Melanocyte of skin (primary cell): ENCODE data around the gene LRRC36. TPM values are rescaled to one million over a fixed set of nuclear protein-coding genes. Genes with fewer than 3 reads are reported as not detected.

Experiments
- small RNA-seq, 2 donors: library from RNA; depleted of rRNA; stranded (forward); fragments of <200 nt; gene quantifications; one replicate each; pipeline ENCODE3, GENCODE V24; 2012
- total RNA-seq, 2 donors: library from RNA; depleted of rRNA; stranded (reverse); fragments of >200 nt; gene quantifications; 2 replicates each; pipeline ENCODE4 v1.2.3, GENCODE V29; 2012

Gene LRRC36
- total RNA-seq, result under 1 TPM in 1 of 2 donors, not detected in 1; 0.34 TPM

GRCh38 chr16:67326472-67327309 lies at the start of gene LRRC36, which contains the start of gene KCTD19:
TSS of gene LRRC36 (plus strand) at chr16:67326815. CDS start at chr16:67326863, 48 bp downstream.
TSS of gene KCTD19 (minus strand) at chr16:67326741. CDS start at chr16:67326707, 34 bp downstream.

GRCh38 chr16:67279296-67280089 lies 47.1 kb upstream of the LRRC36 start, which contains the start of gene PLEKHG4:
TSS of gene PLEKHG4 (plus strand) at chr16:67279532. CDS start at chr16:67280045, 513 bp downstream.

GRCh38 chr16:67393111-67393787 lies 66.6 kb downstream of the LRRC36 start, which contains the start of gene TPPP3:
TSS of gene TPPP3 (minus strand) at chr16:67393498. CDS start at chr16:67391111, 2,387 bp downstream.

GRCh38 chr16:67415872-67416793 lies 89.5 kb downstream of the LRRC36 start, which contains the start of gene ZDHHC1:
TSS of gene ZDHHC1 (minus strand) at chr16:67416477. CDS start at chr16:67407775, 8,702 bp downstream.

GRCh38 chr16:67430977-67431774 lies 104.6 kb downstream of the LRRC36 start, which contains the start of gene HSD11B2:
TSS of gene HSD11B2 (plus strand) at chr16:67431121. CDS start at chr16:67431249, 128 bp downstream.

Small RNA genes lying within 50 kb of the gene (small RNA-seq; reads per million reads assigned to genes)
- gene RNU1-123P, result 0 reads per million in 2 donors

Other genes starting within 250 kb of the LRRC36 start
- gene PHAF1, start 216.9 kb upstream of the LRRC36 start, total RNA-seq, result 10 to 100 TPM; 16.5 to 17.3 TPM
- gene B3GNT9, start 175.8 kb upstream of the LRRC36 start, total RNA-seq, result 10 to 100 TPM; 11.3 to 14.8 TPM
- 10 to 100 TPM; 23.1 to 24.0 TPM for gene TRADD, start 166.9 kb upstream of the LRRC36 start, total RNA-seq
- gene FBXL8, start 166.9 kb upstream of the LRRC36 start, total RNA-seq, result 10 to 100 TPM; 11.3 to 13.8 TPM
- gene HSF4, start 162.1 kb upstream of the LRRC36 start, total RNA-seq, result 10 to 100 TPM; 27.6 to 66.4 TPM
- gene NOL3, start 156.3 kb upstream of the LRRC36 start, total RNA-seq, result 10 to 100 TPM; 11.7 to 13.3 TPM
- 10 to 100 TPM; 16.0 to 16.2 TPM for gene MATCAP1, start 142.9 kb upstream of the LRRC36 start, total RNA-seq
- gene EXOC3L1, start 136.7 kb upstream of the LRRC36 start, total RNA-seq, result not detected
- 10 to 100 TPM; 54.0 to 81.6 TPM for gene E2F4, start 134.7 kb upstream of the LRRC36 start, total RNA-seq
- gene ELMO3, start 127.7 kb upstream of the LRRC36 start, total RNA-seq, result under 1 TPM; under 0.01 to 0.33 TPM
- gene TMEM208, start 99.7 kb upstream of the LRRC36 start, total RNA-seq, result 10 to 100 TPM; 27.6 to 28.9 TPM
- gene FHOD1, start 79.3 kb upstream of the LRRC36 start, total RNA-seq, result 10 to 100 TPM; 12.0 to 32.3 TPM
- under 1 TPM; 0.67 to 0.69 TPM for gene SLC9A5, start 77.8 kb upstream of the LRRC36 start, total RNA-seq
- 10 to 100 TPM in 1 of 2 donors, 1 to 10 TPM in 1; 8.7 to 23.1 TPM for gene PLEKHG4, start 47.3 kb upstream of the LRRC36 start, total RNA-seq
- gene KCTD19, start 74 bp upstream of the LRRC36 start, total RNA-seq, result under 1 TPM in 1 of 2 donors, not detected in 1; 0.33 TPM
- gene TPPP3, start 66.7 kb downstream of the LRRC36 start, total RNA-seq, result under 1 TPM in 1 of 2 donors, not detected in 1; under 0.01 TPM
- gene ZDHHC1, start 89.7 kb downstream of the LRRC36 start, total RNA-seq, result 1 to 10 TPM; 5.0 to 10.0 TPM
- gene HSD11B2, start 104.3 kb downstream of the LRRC36 start, total RNA-seq, result under 1 TPM in 1 of 2 donors, not detected in 1; 0.33 TPM
- gene ATP6V0D1, start 154.3 kb downstream of the LRRC36 start, total RNA-seq, result 100 to 1,000 TPM; 213 to 301 TPM
- not detected for gene AGRP, start 156.7 kb downstream of the LRRC36 start, total RNA-seq
- gene RIPOR1, start 202.0 kb downstream of the LRRC36 start, total RNA-seq, result 10 to 100 TPM; 26.8 to 27.0 TPM
- gene CTCF, start 235.7 kb downstream of the LRRC36 start, total RNA-seq, result 10 to 100 TPM; 22.4 to 31.0 TPM